Measurements from ENCODE around the gene CNPY1.
"Not testable (repeated sequence)": the region's sequence is repeated elsewhere in the genome, so short reads cannot be mapped to it uniquely, and the experiment has no call there.

GRCh38 chr7:155546449-155546848 lies at the start of gene CNPY1:
- TF ChIP-seq CTCF, POLR2AphosphoS5 (IDR thresholded peaks at IDR 0.05): not testable (repeated sequence)
